ENCODE measurements around the gene CRYGC. TPM values are rescaled to one million over a fixed set of nuclear protein-coding genes. Genes with fewer than 3 reads are reported as not detected.

Gene CRYGC
- total and polyA plus RNA-seq, 2 donors (not counting 3 experiments of a cell fraction or from before 2014, with no cell fraction given): not detected

DNA sequence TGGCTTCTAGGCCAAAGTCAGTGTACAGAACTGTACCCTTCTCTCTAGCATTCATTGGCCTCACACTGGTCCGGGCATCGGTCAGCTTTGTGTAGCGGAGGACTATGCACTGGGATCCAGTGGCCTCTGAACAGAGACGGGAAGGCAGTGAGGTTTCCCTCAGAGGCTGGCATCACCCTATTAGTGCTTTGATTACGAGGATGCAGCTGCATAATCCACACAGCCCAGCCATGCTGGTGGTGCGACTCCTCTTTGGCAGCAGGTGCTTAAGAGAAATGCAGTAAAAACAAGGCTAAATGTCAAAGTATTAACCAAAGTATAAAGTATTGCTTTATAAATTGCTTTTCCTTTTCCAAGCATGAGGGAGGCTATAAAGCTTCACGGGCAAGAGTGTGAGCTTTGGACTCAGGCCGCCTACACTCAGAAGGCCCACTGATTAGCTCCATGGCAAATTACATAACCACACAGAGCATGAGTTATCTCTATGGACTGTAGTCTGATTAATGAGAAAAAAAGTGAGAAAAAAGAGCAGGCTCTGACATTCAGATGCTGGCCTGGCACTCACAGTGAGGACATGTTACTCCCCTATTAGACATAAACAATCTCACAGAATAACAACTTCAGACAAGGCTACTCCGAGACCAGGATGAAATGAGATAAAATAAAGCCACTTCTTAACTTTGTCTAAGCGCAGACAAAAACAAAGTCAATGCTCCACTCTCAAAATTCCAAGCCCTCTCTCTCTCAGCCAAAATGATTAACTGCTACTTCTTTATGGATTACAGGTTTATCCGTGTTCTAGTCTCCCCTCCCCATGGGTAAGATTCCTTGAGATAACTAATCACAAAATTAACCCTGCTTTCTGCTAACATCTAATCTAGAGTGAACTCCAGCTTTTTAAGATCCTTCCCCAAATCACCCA is 6.4 kb upstream of the CRYGC start:
- H3K27ac ChIP-seq (ENCODE audit: insufficient read depth, low read depth, low read length): no peak overlapping the region
- no peak for DNase-seq (ENCODE audit: low read depth, low spot score)
- H2AFZ ChIP-seq (ENCODE audit: low read depth, low read length): no peak overlapping the region
- no peaks in the 10 kb centered on the region for H3K9me1 ChIP-seq (replicated peaks; ENCODE audit: control insufficient read depth, extremely low read depth, insufficient read depth, low read length)
- intact Hi-C loops (cut with micrococcal nuclease) (no loop called here), dilution Hi-C loops (cut with MboI; ENCODE audit: extremely low pct_ligation_motif_present, low sequenced_read_pairs) (no loop called here)
- no peak overlapping the region for H3K4me3 ChIP-seq (replicated peaks in 1 of 3; ENCODE audit: insufficient read depth in 1 of 3, low read depth in 1 of 3, low read length in 3 of 3)
- no peaks in the 10 kb centered on the region for H3K4me1 ChIP-seq (ENCODE audit: control insufficient read depth, extremely low read depth, insufficient read depth, low read length)
- no peak for FAIRE-seq
- no peaks in the 10 kb centered on the region for H3K36me3 ChIP-seq (ENCODE audit: control insufficient read depth in 2 of 2, extremely low read depth in 1 of 2, insufficient read depth in 2 of 2, low read length in 2 of 2)
- H3K4me2 ChIP-seq (ENCODE audit: insufficient read depth, low read length): no peak overlapping the region
- H3K27me3 ChIP-seq (ENCODE audit: control insufficient read depth in 2 of 2, insufficient read depth in 2 of 2, low read length in 2 of 2): no peaks in the 10 kb centered on the region
- no TSS peak for BruUV-seq (replicated peaks)
- ChIA-PET CTCF (no interaction called here), POLR2A (no interaction called here)
- no peaks in the 10 kb centered on the region for H4K20me1 ChIP-seq (replicated peaks; ENCODE audit: control insufficient read depth, extremely low read depth, insufficient read depth, low read length)
- H3K9me3 ChIP-seq (replicated peaks; ENCODE audit: control insufficient read depth, insufficient read depth, low read length): no peaks in the 10 kb centered on the region
- H3K9ac ChIP-seq (replicated peaks; ENCODE audit: extremely low read depth, insufficient read depth, low read length): no peak overlapping the region
- H3K79me2 ChIP-seq (ENCODE audit: control insufficient read depth, insufficient read depth, low read length): no peaks in the 10 kb centered on the region
- TF ChIP-seq GATA2 (IDR thresholded peaks at IDR 0.05; ENCODE audit: insufficient read depth, insufficient read length, low read depth, low read length) (no peak), POLR2A (IDR thresholded peaks at IDR 0.05; ENCODE audit: low read depth, low read length) (no peak), EZH2 (IDR thresholded peaks at IDR 0.05; ENCODE audit: borderline replicate concordance, low read depth, low read length, severe bottlenecking) (no peak), MYC (IDR thresholded peaks at IDR 0.05; ENCODE audit: low read depth, low read length) (no peak), JUN (IDR thresholded peaks at IDR 0.05; ENCODE audit: borderline replicate concordance, insufficient read depth, insufficient read length, low read depth) (no peak), FOS (IDR thresholded peaks at IDR 0.05; ENCODE audit: borderline replicate concordance, insufficient read depth, low read length) (no peak), POLR2AphosphoS5 (IDR thresholded peaks at IDR 0.05; ENCODE audit: insufficient read depth, low read depth, low read length) (no peak)
- TF ChIP-seq, protein P1, sequence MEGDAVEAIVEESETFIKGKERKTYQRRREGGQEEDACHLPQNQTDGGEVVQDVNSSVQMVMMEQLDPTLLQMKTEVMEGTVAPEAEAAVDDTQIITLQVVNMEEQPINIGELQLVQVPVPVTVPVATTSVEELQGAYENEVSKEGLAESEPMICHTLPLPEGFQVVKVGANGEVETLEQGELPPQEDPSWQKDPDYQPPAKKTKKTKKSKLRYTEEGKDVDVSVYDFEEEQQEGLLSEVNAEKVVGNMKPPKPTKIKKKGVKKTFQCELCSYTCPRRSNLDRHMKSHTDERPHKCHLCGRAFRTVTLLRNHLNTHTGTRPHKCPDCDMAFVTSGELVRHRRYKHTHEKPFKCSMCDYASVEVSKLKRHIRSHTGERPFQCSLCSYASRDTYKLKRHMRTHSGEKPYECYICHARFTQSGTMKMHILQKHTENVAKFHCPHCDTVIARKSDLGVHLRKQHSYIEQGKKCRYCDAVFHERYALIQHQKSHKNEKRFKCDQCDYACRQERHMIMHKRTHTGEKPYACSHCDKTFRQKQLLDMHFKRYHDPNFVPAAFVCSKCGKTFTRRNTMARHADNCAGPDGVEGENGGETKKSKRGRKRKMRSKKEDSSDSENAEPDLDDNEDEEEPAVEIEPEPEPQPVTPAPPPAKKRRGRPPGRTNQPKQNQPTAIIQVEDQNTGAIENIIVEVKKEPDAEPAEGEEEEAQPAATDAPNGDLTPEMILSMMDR (IDR thresholded peaks at IDR 0.05; ENCODE audit: extremely low read depth in 1 of 2, insufficient read depth in 1 of 2, low read depth in 1 of 2, low read length in 2 of 2): no peak
- TF ChIP-seq, protein P2, sequence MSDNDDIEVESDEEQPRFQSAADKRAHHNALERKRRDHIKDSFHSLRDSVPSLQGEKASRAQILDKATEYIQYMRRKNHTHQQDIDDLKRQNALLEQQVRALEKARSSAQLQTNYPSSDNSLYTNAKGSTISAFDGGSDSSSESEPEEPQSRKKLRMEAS (IDR thresholded peaks at IDR 0.05; ENCODE audit: insufficient read depth, insufficient read length): no peak
